ENCODE results near the gene ZNF396. TPM values are rescaled to one million over a fixed set of nuclear protein-coding genes. Genes with fewer than 3 reads are reported as not detected.

Gene ZNF396
- total and polyA plus RNA-seq, 2 donors from 2014 or later: 4.7 to 6.5 TPM

DNA sequence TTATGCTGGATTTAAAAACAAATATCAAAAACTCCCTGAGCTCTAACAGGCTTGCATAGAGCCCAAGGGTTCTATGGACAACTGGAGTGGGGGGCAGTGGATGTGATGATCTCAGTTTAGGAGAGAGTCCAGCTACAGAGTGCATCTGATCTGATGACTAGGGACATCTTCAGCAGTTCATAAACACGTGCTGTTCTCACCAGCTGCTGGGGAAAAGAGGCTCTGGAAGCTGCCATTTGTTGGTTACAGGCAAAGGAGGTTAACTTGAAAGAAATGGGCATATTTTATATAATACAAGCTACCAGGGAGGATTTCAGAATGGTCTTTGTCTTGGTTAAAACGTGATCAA is 36.0 kb upstream of the ZNF396 start:
- intact Hi-C loops (cut with DNase I): no loop called here
- TF ChIP-seq, protein P1, sequence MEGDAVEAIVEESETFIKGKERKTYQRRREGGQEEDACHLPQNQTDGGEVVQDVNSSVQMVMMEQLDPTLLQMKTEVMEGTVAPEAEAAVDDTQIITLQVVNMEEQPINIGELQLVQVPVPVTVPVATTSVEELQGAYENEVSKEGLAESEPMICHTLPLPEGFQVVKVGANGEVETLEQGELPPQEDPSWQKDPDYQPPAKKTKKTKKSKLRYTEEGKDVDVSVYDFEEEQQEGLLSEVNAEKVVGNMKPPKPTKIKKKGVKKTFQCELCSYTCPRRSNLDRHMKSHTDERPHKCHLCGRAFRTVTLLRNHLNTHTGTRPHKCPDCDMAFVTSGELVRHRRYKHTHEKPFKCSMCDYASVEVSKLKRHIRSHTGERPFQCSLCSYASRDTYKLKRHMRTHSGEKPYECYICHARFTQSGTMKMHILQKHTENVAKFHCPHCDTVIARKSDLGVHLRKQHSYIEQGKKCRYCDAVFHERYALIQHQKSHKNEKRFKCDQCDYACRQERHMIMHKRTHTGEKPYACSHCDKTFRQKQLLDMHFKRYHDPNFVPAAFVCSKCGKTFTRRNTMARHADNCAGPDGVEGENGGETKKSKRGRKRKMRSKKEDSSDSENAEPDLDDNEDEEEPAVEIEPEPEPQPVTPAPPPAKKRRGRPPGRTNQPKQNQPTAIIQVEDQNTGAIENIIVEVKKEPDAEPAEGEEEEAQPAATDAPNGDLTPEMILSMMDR (IDR thresholded peaks at IDR 0.05; ENCODE audit: borderline replicate concordance, extremely low read depth, insufficient read depth): no peak
- Histone ChIP-seq H3K9me3 (ENCODE audit: control insufficient read depth in 2 of 3, insufficient read depth in 1 of 3, low read length in 3 of 3) (peaks cover 0 to 6% (median 4%) of the 10 kb centered on the region in 3 donors), H3K27me3 (ENCODE audit: control insufficient read depth, insufficient read depth, low read length) (no peaks in the 10 kb centered on the region), H3K4me1 (ENCODE audit: control insufficient read depth in 2 of 3, insufficient read depth in 2 of 3, low read depth in 1 of 3, low read length in 3 of 3) (no peaks in the 10 kb centered on the region), H3K4me3 (ENCODE audit: low read length in 3 of 3) (no peak overlapping the region), H3K27ac (ENCODE audit: low read depth in 2 of 2, low read length in 2 of 2) (no peak overlapping the region), H3K36me3 (ENCODE audit: control insufficient read depth in 2 of 3, insufficient read depth in 3 of 3, low read length in 3 of 3) (no peaks in the 10 kb centered on the region), H3K9ac (ENCODE audit: low read length in 3 of 3) (no peak overlapping the region)
- no peak for FAIRE-seq
- DNase-seq: no peak

DNA sequence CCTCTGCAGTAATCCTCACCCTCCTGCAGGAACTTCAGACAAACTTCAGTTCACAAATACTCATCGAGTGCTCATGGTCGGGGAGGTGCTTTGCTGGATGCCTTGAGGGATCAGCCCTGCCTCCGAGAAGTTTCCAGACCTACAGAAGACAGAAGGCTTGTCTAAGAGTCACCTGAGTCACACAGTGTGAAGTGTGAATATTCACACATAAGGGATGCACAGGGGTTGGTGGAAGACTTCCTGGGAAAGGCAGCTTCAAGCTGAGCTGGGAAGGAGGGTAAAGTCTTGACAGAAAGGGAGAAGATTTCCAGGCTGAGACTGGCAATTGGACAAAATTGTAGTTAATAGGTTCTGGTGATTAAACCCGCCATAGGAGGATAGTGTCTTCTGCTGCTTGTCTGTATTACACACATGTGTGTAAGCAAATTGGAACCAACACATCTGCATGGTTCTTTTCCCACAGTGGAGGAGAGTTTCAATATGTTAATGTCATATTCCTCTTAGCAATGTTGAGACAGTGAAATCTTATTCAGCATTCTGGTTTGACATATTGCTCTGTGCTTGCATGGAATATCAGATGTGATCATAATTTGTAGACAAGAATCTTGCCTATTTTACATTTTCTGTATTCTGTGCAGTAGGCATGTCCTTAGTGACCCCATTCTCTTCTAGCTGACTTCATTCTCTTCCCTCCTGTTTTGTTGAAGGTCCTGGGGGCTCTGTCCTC is 34.7 kb upstream of the ZNF396 start:
- DNase-seq (no peak), FAIRE-seq (no peak)
- Histone ChIP-seq H3K9me3 (ENCODE audit: control insufficient read depth in 2 of 3, insufficient read depth in 1 of 3, low read length in 3 of 3) (no peaks in the 10 kb centered on the region), H3K27me3 (ENCODE audit: control insufficient read depth, insufficient read depth, low read length) (no peaks in the 10 kb centered on the region), H3K4me1 (ENCODE audit: control insufficient read depth in 2 of 3, insufficient read depth in 2 of 3, low read depth in 1 of 3, low read length in 3 of 3) (no peaks in the 10 kb centered on the region), H3K9ac (ENCODE audit: low read length in 3 of 3) (no peak overlapping the region), H3K36me3 (ENCODE audit: control insufficient read depth in 2 of 3, insufficient read depth in 3 of 3, low read length in 3 of 3) (no peaks in the 10 kb centered on the region), H3K27ac (ENCODE audit: low read depth in 2 of 2, low read length in 2 of 2) (no peak overlapping the region), H3K4me3 (ENCODE audit: low read length in 3 of 3) (no peak overlapping the region)
- intact Hi-C loops (cut with DNase I): no loop called here
- TF ChIP-seq, protein P1 (IDR thresholded peaks at IDR 0.05; ENCODE audit: borderline replicate concordance, extremely low read depth, insufficient read depth): no peak

DNA sequence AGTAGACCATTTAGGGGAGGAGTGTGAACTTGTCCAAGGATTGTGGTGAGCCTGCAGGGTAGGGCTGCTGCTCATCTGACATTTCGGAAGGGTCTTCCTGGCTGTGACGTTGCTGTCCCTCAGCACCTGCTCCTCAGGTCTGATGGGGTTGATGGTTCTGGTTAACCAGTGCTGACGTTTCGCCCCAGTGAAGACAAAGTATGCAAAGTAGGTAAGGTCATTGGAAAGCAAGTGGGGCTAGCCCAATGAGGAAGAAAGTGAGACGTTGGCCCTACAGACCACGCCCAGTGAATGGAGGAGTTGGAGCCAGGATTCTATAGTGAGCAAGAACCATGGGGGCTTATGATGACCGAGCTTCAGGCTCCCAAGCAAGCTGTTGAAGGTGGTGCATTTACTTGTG is 33.4 kb upstream of the ZNF396 start:
- Histone ChIP-seq H3K9ac (ENCODE audit: low read length in 3 of 3) (no peak overlapping the region), H3K27me3 (ENCODE audit: control insufficient read depth, insufficient read depth, low read length) (no peaks in the 10 kb centered on the region), H3K27ac (ENCODE audit: low read depth in 2 of 2, low read length in 2 of 2) (no peak overlapping the region), H3K36me3 (ENCODE audit: control insufficient read depth in 2 of 3, insufficient read depth in 3 of 3, low read length in 3 of 3) (no peaks in the 10 kb centered on the region), H3K4me1 (ENCODE audit: control insufficient read depth in 2 of 3, insufficient read depth in 2 of 3, low read depth in 1 of 3, low read length in 3 of 3) (no peaks in the 10 kb centered on the region), H3K4me3 (ENCODE audit: low read length in 3 of 3) (no peak overlapping the region), H3K9me3 (ENCODE audit: control insufficient read depth in 2 of 3, insufficient read depth in 1 of 3, low read length in 3 of 3) (no peaks in the 10 kb centered on the region)
- intact Hi-C loops (cut with DNase I): no loop called here
- TF ChIP-seq, protein P1 (IDR thresholded peaks at IDR 0.05; ENCODE audit: borderline replicate concordance, extremely low read depth, insufficient read depth): no peak
- FAIRE-seq: no peak
- DNase-seq: peak in 1 of 5 donors; percentile 18

GRCh38 chr18:35409911-35410310 is 32.8 kb upstream of the ZNF396 start:
- Histone ChIP-seq H3K9me3 (ENCODE audit: control insufficient read depth in 2 of 3, insufficient read depth in 1 of 3, low read length in 3 of 3) (no peaks in the 10 kb centered on the region), H3K4me1 (ENCODE audit: control insufficient read depth in 2 of 3, insufficient read depth in 2 of 3, low read depth in 1 of 3, low read length in 3 of 3) (no peaks in the 10 kb centered on the region), H3K9ac (ENCODE audit: low read length in 3 of 3) (no peak overlapping the region), H3K4me3 (ENCODE audit: low read length in 3 of 3) (no peak overlapping the region), H3K27me3 (ENCODE audit: control insufficient read depth, insufficient read depth, low read length) (no peaks in the 10 kb centered on the region), H3K27ac (ENCODE audit: low read depth in 2 of 2, low read length in 2 of 2) (no peak overlapping the region), H3K36me3 (ENCODE audit: control insufficient read depth in 2 of 3, insufficient read depth in 3 of 3, low read length in 3 of 3) (no peaks in the 10 kb centered on the region)
- TF ChIP-seq, protein P1 (IDR thresholded peaks at IDR 0.05; ENCODE audit: borderline replicate concordance, extremely low read depth, insufficient read depth): no peak
- intact Hi-C loops (cut with DNase I): no loop called here
- FAIRE-seq: no peak
- DNase-seq: no peak
